Thoracic aorta (tissue), 2 donors: ENCODE data around the gene IMMT. TPM values are rescaled to one million over a fixed set of nuclear protein-coding genes. Genes with fewer than 3 reads are reported as not detected.

ENCODE experiments used
- ATAC-seq: fragments of 150-250 bp; one replicate; pipeline ENCODE4 v1.8.0; 2017; ENCODE audit warnings: low read depth; ENCODE audit not compliant: insufficient number of reproducible peaks, low FRiP score
- DNase-seq: peaks from one replicate; pipeline ENCODE4 v3.0.0-alpha.2; 2020; ENCODE audit warnings: low spot score
- H3K27ac ChIP-seq, 2 donors: fragments of 200-600 bp; sonication (generic); 1 replicate in 1 of 2; 2 replicates in 1 of 2; pipeline ENCODE4 v1.5.1; 2016; ENCODE audit warnings: mild to moderate bottlenecking in 2 of 2, moderate library complexity in 2 of 2
- H3K27me3 ChIP-seq: fragments of 200-600 bp; sonication (generic); replicated peaks from 2 replicates; pipeline ENCODE4 v1.6.0; 2016; ENCODE audit warnings: mild to moderate bottlenecking; ENCODE audit not compliant: insufficient read depth
- H3K36me3 ChIP-seq: fragments of 200-600 bp; sonication (generic); one replicate; pipeline ENCODE4 v1.5.1; 2016
- H3K4me1 ChIP-seq, 2 donors: fragments of 200-600 bp; sonication (generic); 1 replicate in 1 of 2; 2 replicates in 1 of 2; pipeline versions ENCODE4 v1.5.1 to v1.6.0; 2016; ENCODE audit warnings: low read depth in 2 of 2, mild to moderate bottlenecking in 1 of 2; ENCODE audit not compliant: control insufficient read depth in 1 of 2
- H3K4me3 ChIP-seq: fragments of 200-600 bp; sonication (generic); 2 replicates; pipeline ENCODE4 v1.5.1; 2016; ENCODE audit warnings: mild to moderate bottlenecking
- H3K9me3 ChIP-seq: fragments of 200-600 bp; sonication (generic); 2 replicates; pipeline ENCODE4 v1.5.1; 2016
- CTCF ChIP-seq: fragments of 200-600 bp; sonication (generic); IDR thresholded peaks from one replicate; pipeline ENCODE4 v1.5.1; 2019; ENCODE audit warnings: antibody characterized with exemption
- total RNA-seq, 2 donors: library from RNA; depleted of rRNA; stranded (reverse); fragments of >200 nt; gene quantifications; one replicate each; pipeline versions ENCODE4 v1.1.0 to v1.2.3, GENCODE V29; 2016

Gene IMMT
- total RNA-seq, 2 donors from 2014 or later, result 33.3 to 54.7 TPM

GRCh38 chr2:86124683-86125082 lies 70.6 kb downstream of the IMMT start:
- Histone ChIP-seq H3K27ac (no peak overlapping the region), H3K27me3 (no peaks in the 10 kb centered on the region), H3K4me3 (no peak overlapping the region), H3K36me3 (peaks cover 86% of the 10 kb centered on the region), H3K9me3 (no peaks in the 10 kb centered on the region), H3K4me1 (no peaks in the 10 kb centered on the region)
- DNase-seq, result no peak
- ATAC-seq, result no peak
- TF ChIP-seq CTCF, result no peak

- Histone ChIP-seq H3K36me3 (peaks cover 90% of the 10 kb centered on the region), H3K4me1 (no peaks in the 10 kb centered on the region), H3K27ac (no peak overlapping the region), H3K27me3 (no peaks in the 10 kb centered on the region), H3K9me3 (no peaks in the 10 kb centered on the region), H3K4me3 (no peak overlapping the region)
- no peak for TF ChIP-seq CTCF
- no peak for ATAC-seq
- no peak for DNase-seq
These were observed 71.8 kb downstream of the IMMT start for GRCh38 chr2:86123328-86123925.

- H3K4me1 ChIP-seq, result peaks cover 8 to 21% of the 10 kb centered on the region in 2 donors
- DNase-seq (no peak), ATAC-seq (no peak)
- no peaks in the 10 kb centered on the region for H3K27me3 ChIP-seq
- no peak overlapping the region for H3K4me3 ChIP-seq
- no peaks in the 10 kb centered on the region for H3K9me3 ChIP-seq
- no peak for TF ChIP-seq CTCF
- no peak overlapping the region for H3K27ac ChIP-seq
- H3K36me3 ChIP-seq, result peaks cover 69% of the 10 kb centered on the region
These were observed 77.1 kb downstream of the IMMT start for GRCh38 chr2:86118130-86118529.

- Histone ChIP-seq H3K36me3 (peaks cover 14% of the 10 kb centered on the region), H3K4me3 (peak overlapping the region; percentile 97), H3K27me3 (no peaks in the 10 kb centered on the region), H3K9me3 (no peaks in the 10 kb centered on the region), H3K4me1 (peaks cover 14 to 33% of the 10 kb centered on the region in 2 donors), H3K27ac (no peak overlapping the region)
- TF ChIP-seq CTCF, result no peak
- DNase-seq (no peak), ATAC-seq (no peak)
These were observed 88.2 kb downstream of the IMMT start for GRCh38 chr2:86107031-86107430.

- peaks cover 14 to 33% of the 10 kb centered on the region in 2 donors for H3K4me1 ChIP-seq
- TF ChIP-seq CTCF, result no peak
- H3K9me3 ChIP-seq, result no peaks in the 10 kb centered on the region
- H3K4me3 ChIP-seq, result peak within 1 kb of the TSS; percentile 97
- H3K27me3 ChIP-seq, result no peaks in the 10 kb centered on the region
- peaks cover 9% of the 10 kb centered on the region for H3K36me3 ChIP-seq
- ATAC-seq (peak; percentile 95), DNase-seq (peak; percentile 80)
- peak within 1 kb of the TSS; percentile 77 to 83 for H3K27ac ChIP-seq
These were observed 89.0 kb downstream of the IMMT start, which contains the start of gene PTCD3 for GRCh38 chr2:86105969-86106945. TSS of gene PTCD3 (plus strand) at chr2:86106235. CDS start at chr2:86106248, 13 bp downstream.
